Measurements from ENCODE around the gene HES7. TPM values are rescaled to one million over a fixed set of nuclear protein-coding genes. Genes with fewer than 3 reads are reported as not detected.

HES7 gene
- total RNA-seq, 2 experiments from 2014 or later = 0.23 to 0.75 TPM

DNA sequence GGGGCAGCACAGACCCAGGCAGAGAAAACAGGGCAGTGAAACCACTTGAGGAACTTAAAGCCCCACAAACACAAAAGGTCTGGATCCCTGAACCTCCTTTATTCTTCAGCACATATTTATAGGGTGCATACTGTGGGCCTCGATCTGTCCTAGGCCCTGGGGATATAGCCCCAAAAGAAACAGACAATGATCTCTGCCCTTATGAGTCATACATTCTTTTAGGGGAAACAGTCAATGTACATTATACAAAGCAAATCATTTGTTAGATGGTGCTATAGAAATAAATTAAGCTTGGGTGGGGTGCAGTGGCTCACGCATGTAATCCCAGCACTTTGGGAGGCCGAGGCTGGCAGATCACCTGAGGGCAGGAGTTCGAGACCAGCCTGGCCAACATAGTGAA is 10.0 kb upstream of the HES7 start:
- Mint-ChIP-seq H3K9me3 (no peaks in the 10 kb centered on the region), H3K27me3 (peaks cover 11% of the 10 kb centered on the region), H3K36me3 (no peaks in the 10 kb centered on the region), H3K27ac (no peak overlapping the region), H3K4me3 (no peak overlapping the region), H3K4me1 (peaks cover 4% of the 10 kb centered on the region)
- POLR2A ChIA-PET = interaction anchor here (1.6 kb wide), 1 partner anchor 39 kb away, joined by 5 read pairs; no protein-coding TSS in a partner anchor
- ATAC-seq (ENCODE audit: low read depth) (no peak), DNase-seq (no peak)

DNA sequence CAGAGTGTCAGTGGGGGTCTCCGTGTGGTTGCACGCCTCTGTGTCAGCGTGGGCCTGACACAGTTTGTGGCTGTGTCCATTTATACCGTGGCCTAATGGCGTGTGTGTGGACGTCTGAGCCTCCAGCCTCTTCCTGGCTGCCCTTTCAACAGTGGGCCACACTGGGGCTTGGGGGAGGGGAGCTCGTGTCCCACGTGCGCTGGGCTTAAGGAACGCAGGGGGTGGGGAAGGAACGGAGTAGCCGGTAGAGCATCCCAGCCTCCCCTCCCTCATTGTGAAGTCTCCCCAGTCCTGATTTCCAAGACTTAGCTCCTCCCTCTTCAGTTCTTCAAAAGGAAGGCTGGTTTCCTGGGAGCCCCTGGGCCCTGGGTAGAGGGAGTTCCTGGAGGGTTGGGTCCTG is 9.5 kb upstream of the HES7 start:
- H3K9me3 Mint-ChIP-seq = no peaks in the 10 kb centered on the region
- H3K27me3 Mint-ChIP-seq = peaks cover 11% of the 10 kb centered on the region

DNA sequence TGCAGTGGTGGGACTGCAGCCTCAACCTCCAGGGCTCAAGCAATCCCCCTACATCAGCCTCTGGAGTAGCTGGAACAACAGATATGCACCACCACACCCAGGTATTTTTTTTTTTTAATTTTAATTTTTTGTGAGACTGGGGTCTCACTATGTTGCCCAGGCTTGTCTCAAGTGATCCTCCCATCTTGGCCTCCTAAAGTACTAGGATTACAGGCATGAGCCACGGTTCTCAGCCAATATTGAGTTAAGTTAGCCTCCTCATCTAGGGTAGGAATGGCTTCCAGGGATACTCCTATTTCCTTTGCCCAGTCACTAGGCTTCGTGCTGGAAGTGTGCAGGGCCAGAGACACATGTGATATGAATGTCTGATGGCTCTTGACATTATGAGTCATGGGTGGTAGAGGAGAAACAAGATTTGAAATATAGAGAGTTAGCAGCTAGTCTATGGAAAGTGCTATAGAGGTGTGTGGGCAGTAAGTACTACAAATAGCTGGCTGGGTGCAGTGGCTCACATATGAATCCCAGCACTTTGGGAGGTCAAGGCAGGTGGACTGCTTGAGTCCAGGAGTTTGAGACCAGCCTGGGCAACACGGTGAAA is 8.0 kb upstream of the HES7 start:
- Mint-ChIP-seq H3K27me3 (peaks cover 18% of the 10 kb centered on the region), H3K4me1 (peaks cover 8% of the 10 kb centered on the region), H3K4me3 (no peak overlapping the region), H3K9me3 (no peaks in the 10 kb centered on the region), H3K36me3 (no peaks in the 10 kb centered on the region), H3K27ac (no peak overlapping the region)
- ATAC-seq (ENCODE audit: low read depth) (no peak), DNase-seq (no peak)
- POLR2A ChIA-PET = interaction anchor here (0.6 kb wide), 1 partner anchor 22 kb away, joined by 4 read pairs; no protein-coding TSS in a partner anchor

More for the DNA sequence above, 9.5 kb upstream of the HES7 start:
- no peak overlapping the region for H3K27ac Mint-ChIP-seq
- POLR2A ChIA-PET = interaction anchor here (1.6 kb wide), 1 partner anchor 40 kb away, joined by 5 read pairs; no protein-coding TSS in a partner anchor
- peaks cover 4% of the 10 kb centered on the region for H3K4me1 Mint-ChIP-seq
- DNase-seq = no peak
- H3K36me3 Mint-ChIP-seq = no peaks in the 10 kb centered on the region
- no peak overlapping the region for H3K4me3 Mint-ChIP-seq
- no peak for ATAC-seq (ENCODE audit: low read depth)

DNA sequence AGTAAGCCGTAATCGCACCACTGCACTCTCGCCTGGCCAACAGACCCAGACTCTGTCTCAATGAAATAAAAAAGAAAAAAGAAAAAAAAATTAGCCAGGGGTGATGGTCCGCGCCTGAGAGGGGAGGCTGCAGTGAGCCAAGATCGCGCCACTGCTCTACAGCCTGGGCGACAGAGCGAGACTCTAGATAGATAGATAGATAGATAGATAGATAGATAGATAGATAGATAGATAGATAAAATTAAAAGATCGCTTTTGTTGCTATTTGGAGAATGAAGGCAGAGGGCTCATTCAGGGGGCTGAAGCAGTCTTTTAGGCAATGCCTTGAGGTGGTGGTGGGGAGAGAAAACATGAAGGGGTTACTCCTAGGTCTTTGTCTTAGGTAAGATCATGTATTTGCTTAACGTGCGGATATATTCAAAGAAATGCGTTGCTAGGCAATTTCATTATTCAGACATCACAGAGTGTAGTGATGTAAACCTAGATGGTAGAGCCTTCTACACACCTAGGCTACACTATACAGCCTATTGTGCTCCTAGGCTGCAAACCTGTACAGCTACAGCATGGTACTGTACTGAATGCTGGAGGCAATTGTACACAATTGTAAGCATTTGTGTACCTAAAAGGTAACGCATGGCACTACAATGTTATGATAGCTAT is 4.3 kb upstream of the HES7 start:
- Mint-ChIP-seq H3K36me3 (peaks cover 2% of the 10 kb centered on the region), H3K4me3 (no peak overlapping the region), H3K27ac (no peak overlapping the region), H3K27me3 (peaks cover 32% of the 10 kb centered on the region), H3K4me1 (peaks cover 36% of the 10 kb centered on the region), H3K9me3 (no peaks in the 10 kb centered on the region)
- POLR2A ChIA-PET = interaction anchor here (2.4 kb wide), 1 partner anchor 45 kb away, joined by 9 read pairs; no protein-coding TSS in a partner anchor
- no peak for ATAC-seq (ENCODE audit: low read depth)
- DNase-seq = no peak

DNA sequence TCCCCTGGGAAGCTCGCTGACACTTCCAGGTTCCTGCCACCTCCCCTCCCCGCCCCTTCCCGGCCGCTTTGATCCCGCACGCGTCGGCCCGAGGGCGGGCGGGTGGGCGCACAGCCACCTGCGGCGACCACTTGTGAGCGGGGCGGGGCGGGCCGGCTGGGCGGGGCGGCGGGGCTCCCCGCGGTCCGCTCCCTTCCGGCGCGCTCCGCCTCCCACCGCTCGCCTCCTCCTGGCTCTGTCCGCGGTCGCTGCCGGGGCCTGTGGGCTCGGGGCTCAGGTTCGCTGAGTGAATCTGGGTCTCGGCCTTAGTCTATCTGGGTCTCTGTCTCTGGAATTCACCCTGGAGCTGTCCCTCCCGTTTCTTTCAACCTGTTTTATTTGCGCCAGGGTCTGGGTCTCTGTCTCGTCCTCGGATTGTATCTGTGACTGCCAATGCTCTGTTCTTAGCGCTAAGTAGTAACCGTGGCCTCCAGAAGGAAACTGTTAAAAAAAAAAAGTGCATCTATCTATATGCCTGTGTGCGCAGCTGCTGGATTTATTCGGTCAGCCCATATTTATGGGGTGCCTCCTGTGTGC is 2.7 kb upstream of the HES7 start:
- POLR2A ChIA-PET = interaction anchor here (1.1 to 2.4 kb wide), 4 partner anchors 12 to 121 kb away, joined by 3 to 9 read pairs (median 6); partner anchors contain the start of gene CTC1
- H3K4me3 Mint-ChIP-seq = peak overlapping the region; percentile 91
- peaks cover 2% of the 10 kb centered on the region for H3K36me3 Mint-ChIP-seq
- peak; percentile 74 for DNase-seq
- ATAC-seq (ENCODE audit: low read depth) = peak; percentile 23
- H3K27me3 Mint-ChIP-seq = peaks cover 43% of the 10 kb centered on the region
- H3K9me3 Mint-ChIP-seq = no peaks in the 10 kb centered on the region
- peaks cover 41% of the 10 kb centered on the region for H3K4me1 Mint-ChIP-seq
- H3K27ac Mint-ChIP-seq = peak overlapping the region; percentile 82

DNA sequence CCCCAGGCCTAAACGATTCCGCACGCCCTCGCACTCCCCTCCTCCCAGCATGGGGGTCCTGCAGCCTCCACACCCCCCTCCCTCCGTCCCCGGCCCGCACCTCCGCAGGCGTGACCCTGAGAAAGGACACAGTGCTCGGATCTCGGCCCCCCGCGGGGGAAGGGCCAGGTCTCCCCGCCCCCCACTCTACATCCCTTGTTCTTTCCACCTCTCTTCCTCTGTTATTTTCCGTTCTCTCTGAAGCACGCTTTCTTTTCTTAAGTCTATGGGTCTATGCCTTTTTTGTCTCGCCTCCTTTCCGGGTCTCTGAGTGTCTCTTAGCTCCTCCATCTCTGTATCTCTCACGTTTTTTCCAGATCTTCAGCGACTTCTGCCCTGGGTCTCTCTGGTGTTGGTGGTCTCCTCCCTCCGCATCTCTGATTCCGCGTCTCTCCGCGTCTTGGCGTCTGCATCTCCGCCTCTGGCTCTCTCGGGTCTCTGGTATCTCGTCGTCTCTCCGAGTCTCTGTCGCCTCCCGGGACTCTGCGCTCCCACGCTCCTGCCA is 2.1 kb upstream of the HES7 start:
- peak; percentile 54 for DNase-seq
- Mint-ChIP-seq H3K36me3 (peaks cover 2% of the 10 kb centered on the region), H3K4me3 (peak overlapping the region; percentile 91), H3K9me3 (no peaks in the 10 kb centered on the region), H3K4me1 (peaks cover 41% of the 10 kb centered on the region), H3K27me3 (peaks cover 43% of the 10 kb centered on the region), H3K27ac (peak overlapping the region; percentile 76)
- ATAC-seq (ENCODE audit: low read depth) = no peak
- POLR2A ChIA-PET = interaction anchor here (0.5 to 2.4 kb wide), 3 partner anchors 12 to 47 kb away, joined by 5 to 9 read pairs (median 9); no protein-coding TSS in a partner anchor

DNA sequence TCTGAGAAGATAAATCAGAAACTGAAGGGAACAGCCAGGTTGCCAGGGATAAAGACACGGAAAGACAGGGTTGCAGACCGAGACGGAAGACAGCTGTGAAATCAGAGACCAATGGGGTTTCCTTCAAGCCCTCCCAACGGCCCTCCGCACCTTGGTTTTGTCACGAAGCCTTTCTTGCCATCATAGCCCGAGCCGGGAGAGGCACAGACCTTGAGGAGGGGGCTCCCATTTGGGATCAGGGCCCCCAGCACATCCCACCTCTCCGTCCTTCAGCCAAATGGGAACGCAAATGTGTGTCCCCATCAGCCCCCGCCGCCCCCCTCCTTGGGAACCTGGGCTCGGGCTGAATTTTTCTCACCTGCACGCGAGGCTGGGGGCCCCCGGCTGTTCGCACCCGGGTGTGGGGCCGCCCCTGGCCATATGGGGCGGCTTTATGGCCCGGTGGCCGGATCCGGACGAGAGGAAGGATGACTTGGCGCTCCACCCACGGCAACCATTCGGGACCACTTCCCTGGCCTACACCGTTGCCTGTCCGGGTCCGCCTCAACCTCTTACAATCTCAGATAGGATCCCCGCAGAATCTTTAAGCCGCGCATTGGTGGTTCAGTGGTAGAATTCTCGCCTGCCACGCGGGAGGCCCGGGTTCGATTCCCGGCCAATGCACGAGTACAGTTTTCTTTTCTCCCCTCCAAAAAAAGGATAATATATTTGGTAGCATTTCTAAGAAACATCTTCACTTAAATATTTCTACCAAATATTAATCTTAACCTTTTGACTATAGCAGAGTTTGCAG is 1.4 kb upstream of the HES7 start:
- H3K36me3 Mint-ChIP-seq = peaks cover 2% of the 10 kb centered on the region
- H3K4me3 Mint-ChIP-seq = peak overlapping the region; percentile 91
- no peaks in the 10 kb centered on the region for H3K9me3 Mint-ChIP-seq
- POLR2A ChIA-PET = interaction anchor here (0.5 to 4.3 kb wide), 8 partner anchors 13 to 147 kb away, joined by 3 to 34 read pairs (median 4); partner anchors contain the start of genes AURKB and PER1
- peak overlapping the region; percentile 76 for H3K27ac Mint-ChIP-seq
- peaks cover 45% of the 10 kb centered on the region for H3K27me3 Mint-ChIP-seq
- peaks cover 46% of the 10 kb centered on the region for H3K4me1 Mint-ChIP-seq
- ATAC-seq (ENCODE audit: low read depth) (peak; percentile 25), DNase-seq (peak; percentile 86)

DNA sequence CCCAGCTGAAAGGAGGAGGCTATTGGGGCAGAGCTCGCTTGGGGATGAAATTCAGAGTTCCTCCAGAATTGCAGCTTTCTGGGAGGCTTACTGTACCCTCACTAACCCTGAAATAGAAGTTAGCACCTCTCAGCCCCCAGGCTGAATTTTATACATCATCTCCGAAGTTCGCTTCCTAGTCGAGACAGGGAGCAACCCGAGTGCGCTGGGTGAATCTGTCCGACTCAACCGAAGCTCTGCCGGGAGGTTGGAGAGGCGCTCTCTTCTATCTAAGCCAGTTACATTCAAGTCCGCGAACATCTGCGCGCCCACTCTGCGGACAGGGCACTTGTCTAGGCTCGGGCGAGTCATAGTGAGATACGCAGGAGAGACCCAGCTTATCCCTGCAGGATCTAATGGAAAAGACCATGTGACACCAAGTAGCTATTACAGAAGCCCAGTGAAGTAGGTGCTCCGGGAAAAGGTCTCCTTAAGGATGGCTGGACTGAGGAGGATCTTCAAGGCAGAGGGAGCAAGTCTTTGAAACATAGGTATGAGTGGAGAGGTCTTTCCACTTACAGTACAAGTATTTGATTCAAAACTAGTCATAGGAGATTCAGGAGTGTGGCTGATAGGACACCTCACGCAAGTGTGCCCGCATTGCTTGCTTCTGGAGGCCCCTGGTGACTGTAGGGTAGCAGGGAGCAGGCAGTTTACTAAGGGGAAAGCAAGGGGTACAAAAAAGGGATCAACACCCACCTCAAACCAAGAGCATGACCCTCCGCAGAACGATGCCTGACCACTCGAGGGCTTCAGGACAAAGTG is 646 bp upstream of the HES7 start:
- POLR2A ChIA-PET = interaction anchor here (0.5 to 4.3 kb wide), 9 partner anchors 15 to 147 kb away, joined by 3 to 34 read pairs (median 4); partner anchors contain the start of genes AURKB and PER1
- Mint-ChIP-seq H3K4me1 (peaks cover 52% of the 10 kb centered on the region), H3K9me3 (no peaks in the 10 kb centered on the region), H3K27me3 (peaks cover 40% of the 10 kb centered on the region), H3K27ac (peak overlapping the region; percentile 69), H3K4me3 (peak overlapping the region; percentile 91), H3K36me3 (peaks cover 2% of the 10 kb centered on the region)
- DNase-seq (no peak), ATAC-seq (ENCODE audit: low read depth) (no peak)

DNA sequence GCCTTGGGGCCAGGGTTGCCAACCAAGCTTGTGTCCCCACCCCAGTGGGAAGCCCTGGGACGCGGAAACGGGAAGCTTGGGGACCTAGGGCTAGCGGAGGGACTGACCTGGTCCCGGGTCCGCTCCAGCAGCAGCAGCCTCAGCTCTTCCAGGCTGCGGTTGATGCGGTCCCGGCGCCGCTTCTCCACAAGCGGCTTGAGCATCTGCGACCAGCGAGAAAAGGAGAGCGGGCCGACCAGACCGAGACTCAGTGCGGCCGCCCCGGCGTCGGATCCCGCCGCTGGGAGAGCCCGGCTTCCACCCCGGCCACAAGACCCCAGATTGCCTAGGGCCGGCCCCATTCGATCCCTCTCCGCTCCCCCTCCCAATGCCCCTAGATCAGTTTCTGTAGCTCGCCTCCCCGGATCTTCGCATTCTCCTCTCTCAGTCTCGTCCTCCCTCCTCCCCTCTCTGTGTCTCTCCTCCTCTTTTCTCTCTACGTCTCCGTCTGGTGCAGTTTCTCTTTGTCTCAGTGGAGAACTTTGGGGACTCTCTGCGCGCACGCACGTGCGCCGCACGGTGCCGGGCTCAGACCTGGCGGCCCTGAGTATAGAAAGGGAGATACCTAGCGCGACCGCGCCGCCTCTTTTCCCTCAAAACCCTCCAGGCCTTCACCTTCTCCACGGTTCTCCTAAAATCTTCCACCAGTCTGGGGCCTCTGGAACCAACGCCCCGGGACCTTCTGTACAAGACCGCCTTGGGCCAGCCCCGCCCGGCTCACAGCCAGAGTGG is 797 bp downstream of the HES7 start:
- Mint-ChIP-seq H3K27me3 (peaks cover 42% of the 10 kb centered on the region), H3K36me3 (peaks cover 4% of the 10 kb centered on the region), H3K4me3 (peak overlapping the region; percentile 91), H3K27ac (no peak overlapping the region), H3K9me3 (no peaks in the 10 kb centered on the region), H3K4me1 (peaks cover 63% of the 10 kb centered on the region)
- DNase-seq = peak; percentile 59
- POLR2A ChIA-PET = interaction anchor here (0.9 to 4.3 kb wide), 4 partner anchors 17 to 65 kb away, joined by 3 to 34 read pairs (median 4); no protein-coding TSS in a partner anchor
- no peak for ATAC-seq (ENCODE audit: low read depth)

DNA sequence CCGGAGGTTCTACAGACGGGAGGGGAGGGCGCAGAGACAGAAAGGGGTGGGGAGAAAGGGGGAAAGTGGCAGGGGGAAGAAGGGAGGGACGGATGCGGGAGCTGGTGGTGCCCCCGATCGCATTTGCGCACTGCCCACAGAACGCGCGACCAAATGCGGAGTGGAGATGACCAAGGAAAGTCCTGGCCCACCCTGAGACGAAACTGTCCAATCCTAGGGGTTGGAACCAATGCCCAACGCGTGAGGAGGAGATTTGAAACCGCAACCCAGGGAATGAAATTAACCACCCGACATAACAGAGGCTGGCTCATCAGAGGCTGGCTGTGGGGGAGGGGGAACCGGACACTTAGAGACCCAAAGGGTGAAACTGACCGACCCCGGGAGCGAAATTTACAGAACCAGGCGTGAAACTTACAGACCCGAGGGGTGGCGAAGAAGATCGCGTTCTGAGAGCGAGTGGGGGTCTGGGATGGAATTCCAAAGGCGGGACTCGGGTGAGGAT is 1.4 kb downstream of the HES7 start:
- ATAC-seq (ENCODE audit: low read depth) = no peak
- peak overlapping the region; percentile 91 for H3K4me3 Mint-ChIP-seq
- no peak for DNase-seq
- H3K27me3 Mint-ChIP-seq = peaks cover 48% of the 10 kb centered on the region
- no peaks in the 10 kb centered on the region for H3K9me3 Mint-ChIP-seq
- H3K27ac Mint-ChIP-seq = no peak overlapping the region
- POLR2A ChIA-PET = interaction anchor here (1.2 to 4.3 kb wide), 3 partner anchors 36 to 66 kb away, joined by 3 to 34 read pairs (median 6); no protein-coding TSS in a partner anchor
- H3K4me1 Mint-ChIP-seq = peaks cover 68% of the 10 kb centered on the region
- peaks cover 4% of the 10 kb centered on the region for H3K36me3 Mint-ChIP-seq

DNA sequence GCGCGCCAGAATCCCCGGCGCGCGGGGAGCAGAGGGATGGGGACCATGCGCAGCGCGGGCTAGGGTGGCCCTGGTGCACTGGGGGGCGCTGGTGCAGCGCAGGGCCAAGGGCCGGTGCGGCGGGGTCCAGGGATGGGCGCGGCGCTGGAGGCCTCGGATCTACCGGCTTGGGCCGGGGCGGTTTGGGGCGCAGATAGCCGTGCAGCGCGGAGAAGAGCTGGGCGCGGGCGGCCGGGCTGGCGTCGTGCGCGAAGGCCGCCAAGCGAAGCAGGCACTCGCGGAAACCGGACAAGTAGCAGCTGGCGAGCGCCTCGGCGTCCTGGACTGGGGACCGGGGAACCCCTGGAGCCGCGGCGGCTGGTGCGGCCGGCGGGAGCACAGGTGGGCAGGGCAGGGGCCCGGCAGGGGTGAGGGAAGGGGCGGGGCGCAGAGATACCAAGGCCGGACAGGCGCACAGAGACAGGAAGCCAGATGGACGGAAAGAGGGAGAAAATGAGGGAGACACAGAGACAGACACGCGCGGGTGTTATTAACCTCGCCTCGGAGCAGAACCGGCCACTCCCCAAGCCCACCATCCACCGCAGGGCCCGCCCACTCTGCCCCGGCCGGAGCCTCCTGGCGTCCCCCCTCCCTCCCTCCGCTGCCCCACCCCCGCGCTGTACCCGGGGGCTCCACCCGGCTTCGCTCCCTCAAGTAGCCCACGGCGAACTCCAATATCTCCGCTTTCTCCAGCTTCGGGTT is 2.1 kb downstream of the HES7 start:
- no peaks in the 10 kb centered on the region for H3K9me3 Mint-ChIP-seq
- peaks cover 4% of the 10 kb centered on the region for H3K36me3 Mint-ChIP-seq
- ATAC-seq (ENCODE audit: low read depth) (peak; percentile 34), DNase-seq (peak; percentile 82)
- H3K27me3 Mint-ChIP-seq = peaks cover 48% of the 10 kb centered on the region
- H3K4me3 Mint-ChIP-seq = peak overlapping the region; percentile 91
- no peak overlapping the region for H3K27ac Mint-ChIP-seq
- peaks cover 65% of the 10 kb centered on the region for H3K4me1 Mint-ChIP-seq
- POLR2A ChIA-PET = interaction anchor here (1.2 to 4.3 kb wide), 3 partner anchors 37 to 67 kb away, joined by 3 to 34 read pairs (median 6); no protein-coding TSS in a partner anchor

All from activated naive CD8-positive, alpha-beta T cell treated with anti-CD3 and anti-CD28 coated beads, Interleukin-2, amount 10 ng/mL, durations not matched to agents 7 days and 5 days (primary cell).